ENCODE data around the gene GUCY1A2. TPM values are rescaled to one million over a fixed set of nuclear protein-coding genes. Genes with fewer than 3 reads are reported as not detected.

GUCY1A2 gene
- total RNA-seq, 1 experiment from 2014 or later: 0.55 TPM

GRCh38 chr11:106925245-106925644 is 93.0 kb downstream of the GUCY1A2 start:
- Mint-ChIP-seq H3K4me3 (no peak overlapping the region), H3K4me1 (no peaks in the 10 kb centered on the region), H3K9me3 (no peaks in the 10 kb centered on the region), H3K27me3 (ENCODE audit: low read depth) (no peaks in the 10 kb centered on the region), H3K27ac (no peak overlapping the region), H3K36me3 (ENCODE audit: insufficient read depth in 1 of 3, low read depth in 3 of 3) (no peaks in the 10 kb centered on the region)
- Histone ChIP-seq H3K14ac (ENCODE audit: insufficient read depth, low read length) (no peak overlapping the region), H3K79me1 (ENCODE audit: insufficient read depth, low read depth, low read length, poor library complexity, severe bottlenecking) (no peaks in the 10 kb centered on the region), H3K4me2 (ENCODE audit: insufficient read depth, insufficient read length, low read length) (no peak overlapping the region), H4K91ac (ENCODE audit: insufficient read length, low read depth, low read length) (no peak overlapping the region), H3K9me3 (ENCODE audit: control insufficient read depth, low read depth, low read length) (no peaks in the 10 kb centered on the region), H3K23ac (ENCODE audit: insufficient read length, low read depth, low read length) (no peak overlapping the region), H3K23me2 (ENCODE audit: insufficient read length, low read depth, low read length, poor library complexity, severe bottlenecking) (no peaks in the 10 kb centered on the region), H4K5ac (ENCODE audit: insufficient read length, low read depth, low read length) (no peak overlapping the region), H3T11ph (ENCODE audit: low read length) (no peak overlapping the region), H2BK5ac (ENCODE audit: insufficient read length, low read length) (no peak overlapping the region), H3K27me3 (ENCODE audit: insufficient read depth, low read length) (no peaks in the 10 kb centered on the region), H3K56ac (ENCODE audit: insufficient read length, low read depth, low read length) (no peak overlapping the region), H2BK12ac (ENCODE audit: insufficient read length, low read depth, low read length) (no peak overlapping the region), H2AK5ac (ENCODE audit: insufficient read length, low read length) (no peak overlapping the region), H4K8ac (replicated peaks; ENCODE audit: insufficient read length, low read depth, low read length) (no peak overlapping the region), H3K18ac (ENCODE audit: insufficient read length, low read depth, low read length) (no peak overlapping the region), H3K79me2 (ENCODE audit: insufficient read depth, low read length) (no peaks in the 10 kb centered on the region), H3K27ac (ENCODE audit: insufficient read length, low read depth, low read length) (no peak overlapping the region), H3K4me1 (ENCODE audit: insufficient read depth, low read length) (no peaks in the 10 kb centered on the region), H2BK120ac (ENCODE audit: low read depth, low read length, poor library complexity, severe bottlenecking) (no peak overlapping the region), H2BK15ac (ENCODE audit: low read depth, low read length) (no peak overlapping the region), H2AFZ (ENCODE audit: low read length) (no peak overlapping the region), H4K20me1 (ENCODE audit: control insufficient read depth, insufficient read depth, insufficient read length) (no peaks in the 10 kb centered on the region), H2BK20ac (ENCODE audit: low read depth, low read length, poor library complexity, severe bottlenecking) (no peak overlapping the region), H3K4ac (ENCODE audit: low read depth, low read length) (no peak overlapping the region), H3K9ac (ENCODE audit: extremely low read depth, insufficient read length, low read length) (no peak overlapping the region)
- TF ChIP-seq CTCF (conservative IDR thresholded peaks at IDR 0.05): no peak
- no peak for DNase-seq

Measured in H9 (cell line).